Heart right ventricle (tissue), 16 donors: Measurements from ENCODE around the gene ZNF559. TPM values are rescaled to one million over a fixed set of nuclear protein-coding genes. Genes with fewer than 3 reads are reported as not detected.
"Not testable (repeated sequence)": the region's sequence is repeated elsewhere in the genome, so short reads cannot be mapped to it uniquely, and the experiment has no call there.

Source experiments
- ATAC-seq, 8 donors: fragments of 200-7000 bp; cut with Tn5 transposase; one replicate each; pipeline ENCODE4 v1.9.1; 2020; ENCODE audit warnings: mild to moderate bottlenecking in 8 of 8, moderate library complexity in 8 of 8, moderate number of reproducible peaks in 1 of 8
- DNase-seq, 2 donors: peaks; one replicate each; pipeline ENCODE4 v3.0.0-alpha.2; 2020
- H3K27ac ChIP-seq, 10 donors: fragments of 200-600 bp; sonication (generic) in 2 of 10; one replicate each; pipeline versions ENCODE4 v1.5.0 to v1.8.0; 2020 to 2022; ENCODE audit warnings: mild to moderate bottlenecking in 3 of 10
- H3K27me3 ChIP-seq, 7 donors: fragments of 200-600 bp; one replicate each; pipeline ENCODE4 v1.8.0; 2021 to 2022; ENCODE audit warnings: mild to moderate bottlenecking in 2 of 7
- H3K36me3 ChIP-seq, 9 donors: fragments of 200-600 bp; sonication (generic) in 1 of 9; one replicate each; pipeline versions ENCODE4 v1.5.0 to v1.8.0; 2020 to 2022; ENCODE audit warnings: mild to moderate bottlenecking in 2 of 9
- H3K4me1 ChIP-seq, 9 donors: fragments of 200-600 bp; sonication (generic) in 1 of 9; one replicate each; pipeline versions ENCODE4 v1.5.0 to v1.8.0; 2020 to 2022; ENCODE audit warnings: mild to moderate bottlenecking in 4 of 9
- H3K4me3 ChIP-seq, 10 donors: fragments of 200-600 bp; sonication (generic) in 2 of 10; one replicate each; pipeline versions ENCODE4 v1.5.0 to v1.8.0; 2020 to 2022; ENCODE audit warnings: mild to moderate bottlenecking in 7 of 10, moderate library complexity in 2 of 10
- H3K9me3 ChIP-seq, 11 donors: fragments of 200-600 bp in 10 of 11; sonication (generic) in 2 of 11; one replicate each; pipeline versions ENCODE4 v1.5.0 to v1.8.0; 2013 to 2022; ENCODE audit warnings: mild to moderate bottlenecking in 2 of 11, control low read depth in 1 of 11, moderate library complexity in 1 of 11
- WGBS, 2 donors: extraction: QIAGEN DNeasy Blood & Tissue Kit; methylation state at CpG; one replicate each; pipeline ENCODE4 v1.1.7; 2013; ENCODE audit warnings: inconsistent platforms in 1 of 2; 5-methylcytosine and 5-hydroxymethylcytosine counted together
- intact Hi-C, 10 donors: fragments of 100-400 bp; cut with DNase I; formaldehyde crosslinking; loops; one replicate each; pipeline versions ENCODE4 v1.11.1 to v1.14.2; 2022
- long read RNA-seq, 3 donors: library from polyadenylated mRNA; unstranded; transcript quantifications; one replicate each; pipeline ENCODE4 v2.0.0, GENCODE V29; 2020 to 2021
- polyA plus RNA-seq, 2 donors: library from polyadenylated mRNA; stranded (reverse); fragments of 200-250 nt; gene quantifications; one replicate each; pipeline ENCODE4 v1.2.3, GENCODE V29; 2013
- total RNA-seq, 10 donors: library from RNA; stranded (reverse); fragmentation: NEBNext Ultra II Directional in 3 of 10; extraction: Animal tissue kit (Norgen Biotek cat#: 25700) in 3 of 10; gene quantifications; one replicate each; pipeline versions ENCODE4 v1.2.1 to v1.2.4, GENCODE V29; 2021 to 2023
- TF ChIP-seq, protein P1 (sequence below), 9 donors: fragments of 200-600 bp; sonication (generic) in 2 of 9; IDR thresholded peaks; one replicate each; pipeline versions ENCODE4 v1.5.0 to v1.8.0; 2021 to 2022; ENCODE audit warnings: antibody characterized with exemption in 9 of 9, mild to moderate bottlenecking in 5 of 9, moderate library complexity in 1 of 9
- donor health status: Arrhythmogenic right ventricular cardiomyopathy.
- donor health status: ischemic (EF 13 %, LVEDD 7.1; RV severe dilation, severe dysfunction).
- donor health status: healthy with polysubstance abuse.
- donor health status: DM: no; HTN: yes; CAD: no.
- donor health status: DM: no; HTN: no; CAD: no.
- donor health status: ischemic (EF 25% LVEDD 6.9; RV normal size, moderate dysfunction).
- donor health status: ischemic (EF 25% LVEDD 5.7; RV mildly dilated, moderate dysfunction).
- donor health status: healthy.
- donor health status: DM: yes; HTN: yes; CAD: no.
- donor health status: Ischemic cardiomyopathy.
- donor health status: ischemic (EF 35%, LVEDD 5.7; RV mildly dilated, moderate dysfunction).
- donor health status: nonischemic (EF 11% LVEDD 7.7; RV severe dilation, severe dysfunction).
- donor health status: DM: yes; HTN: yes; CAD: no.
- donor health status: PGD.
- donor health status: ischemic (EF 29% LVEDD 5.4; RV normal size, mild dysfunction).
- donor health status: nonischemic (EF 23%, LVEDD 6.1; RV moderate dilation, normal function).

Gene ZNF559
- 10 to 100 TPM in 9 of 10 donors, 1 to 10 TPM in 1; 9.8 to 21.2 (median 17.5) TPM for total RNA-seq
- polyA plus RNA-seq: 10 to 100 TPM; 13.1 to 42.8 TPM
- long read RNA-seq, donor 1, partial matches to known transcripts: 2 of 12 reads
- long read RNA-seq, donor 1, other reads (novel, unspliced or antisense): 7 of 12 reads
- long read RNA-seq, donor 2, partial matches to known transcripts: 3 of 18 reads
- long read RNA-seq, donor 2, other reads (novel, unspliced or antisense): 10 of 18 reads
- long read RNA-seq, donor 3, full-length matches to known transcripts: 9 of 19 reads
- long read RNA-seq, donor 3, partial matches to known transcripts: 2 of 19 reads
- long read RNA-seq, donor 3, other reads (novel, unspliced or antisense): 8 of 19 reads

DNA sequence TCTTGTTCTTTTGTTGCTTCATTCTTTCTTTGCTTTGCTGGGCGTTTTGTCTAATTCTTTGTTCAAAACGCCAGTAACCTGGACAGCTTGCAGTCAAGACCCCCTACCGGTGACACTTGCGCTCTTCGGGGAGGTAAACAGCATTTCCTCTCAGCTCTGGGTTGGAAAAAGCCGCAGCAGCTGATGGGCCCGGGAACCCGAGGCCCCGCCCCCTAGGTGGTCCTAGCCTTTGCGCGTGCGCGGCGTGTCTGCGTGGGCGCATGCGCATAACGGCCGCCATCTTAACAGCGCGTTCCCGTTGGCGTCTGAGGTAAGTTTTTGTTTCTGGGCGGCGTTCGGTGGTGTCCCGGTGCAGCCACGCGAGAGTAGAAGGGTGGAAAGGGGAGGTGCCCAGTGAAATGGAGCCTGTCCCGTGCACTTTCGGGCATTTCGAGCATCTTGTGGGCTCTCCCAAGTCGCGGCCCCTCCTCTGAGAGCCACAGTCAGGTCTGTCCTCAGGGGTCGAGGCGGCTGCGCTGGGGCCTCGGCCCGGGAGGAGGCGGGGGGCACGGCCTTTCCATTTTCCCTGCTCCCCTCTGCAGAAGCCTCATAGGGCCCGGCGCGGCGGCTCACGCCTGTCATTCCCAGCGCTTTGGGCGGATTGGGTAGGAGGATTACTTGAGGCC lies at the start of gene ZNF559:
TSS of gene ZNF559 (plus strand) at position 261 of the 665 bp plus-strand sequence. CDS start 14,371 bp downstream, outside the sequence.
- peak; percentile 96 to 99 (median 98) for ATAC-seq
- Histone ChIP-seq H3K27ac (peak within 1 kb of the TSS; percentile 61 to 93 (median 90)), H3K9me3 (peaks cover 0 to 64% (median 26%) of the 10 kb centered on the region in 11 donors), H3K4me3 (peak within 1 kb of the TSS; percentile 57 to 92 (median 74)), H3K36me3 (peaks cover 0 to 41% (median 12%) of the 10 kb centered on the region in 9 donors), H3K4me1 (peaks cover 0 to 22% (median 6%) of the 10 kb centered on the region in 9 donors), H3K27me3 (no peaks in the 10 kb centered on the region)
- WGBS, 2 donors: 1% methylated on average over 48 of the region's 48 CpGs
- intact Hi-C loops: loop anchor here in 4 of 10 donors (1.0 to 10.0 kb wide), 5 partner anchors 15 to 862 kb away; partner anchors contain the start of genes ZNF266 (in 2 of the 4), ZNF121 (in 1 of the 4) and ZNF699 (in 1 of the 4)
- DNase-seq: peak; percentile 93 to 96
- TF ChIP-seq, protein P1, sequence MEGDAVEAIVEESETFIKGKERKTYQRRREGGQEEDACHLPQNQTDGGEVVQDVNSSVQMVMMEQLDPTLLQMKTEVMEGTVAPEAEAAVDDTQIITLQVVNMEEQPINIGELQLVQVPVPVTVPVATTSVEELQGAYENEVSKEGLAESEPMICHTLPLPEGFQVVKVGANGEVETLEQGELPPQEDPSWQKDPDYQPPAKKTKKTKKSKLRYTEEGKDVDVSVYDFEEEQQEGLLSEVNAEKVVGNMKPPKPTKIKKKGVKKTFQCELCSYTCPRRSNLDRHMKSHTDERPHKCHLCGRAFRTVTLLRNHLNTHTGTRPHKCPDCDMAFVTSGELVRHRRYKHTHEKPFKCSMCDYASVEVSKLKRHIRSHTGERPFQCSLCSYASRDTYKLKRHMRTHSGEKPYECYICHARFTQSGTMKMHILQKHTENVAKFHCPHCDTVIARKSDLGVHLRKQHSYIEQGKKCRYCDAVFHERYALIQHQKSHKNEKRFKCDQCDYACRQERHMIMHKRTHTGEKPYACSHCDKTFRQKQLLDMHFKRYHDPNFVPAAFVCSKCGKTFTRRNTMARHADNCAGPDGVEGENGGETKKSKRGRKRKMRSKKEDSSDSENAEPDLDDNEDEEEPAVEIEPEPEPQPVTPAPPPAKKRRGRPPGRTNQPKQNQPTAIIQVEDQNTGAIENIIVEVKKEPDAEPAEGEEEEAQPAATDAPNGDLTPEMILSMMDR (IDR thresholded peaks at IDR 0.05): peak in 7 of 9 donors; percentile 8 to 46 (median 26)

DNA sequence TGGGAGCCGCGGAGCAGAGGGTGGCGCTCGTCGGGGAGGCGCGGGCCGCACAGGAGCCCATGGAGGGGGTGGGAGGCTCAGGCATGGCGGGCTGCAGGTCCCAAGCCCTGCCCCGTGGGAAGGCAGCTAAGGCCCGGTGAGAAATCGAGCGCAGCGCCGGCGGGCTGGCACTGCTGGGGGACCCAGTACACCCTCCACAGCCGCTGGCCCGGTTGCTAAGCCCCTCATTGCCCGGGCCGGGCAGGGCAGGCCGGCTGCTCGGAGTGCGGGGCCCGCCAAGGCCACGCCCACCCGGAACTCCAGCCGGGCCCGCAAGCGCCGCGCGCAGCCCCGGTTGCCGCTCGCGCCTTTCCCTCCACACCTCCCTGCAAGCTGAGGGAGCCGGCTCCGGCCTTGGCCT lies 40.5 kb upstream of the ZNF559 start:
- H3K27ac ChIP-seq, H3K4me1 ChIP-seq, intact Hi-C loops, H3K36me3 ChIP-seq, DNase-seq, ATAC-seq: not testable (repeated sequence)
- H3K9me3 ChIP-seq: peaks cover 0 to 53% (median 9%) of the 10 kb centered on the region in 11 donors
- H3K27me3 ChIP-seq: peaks cover 0 to 14% (median 4%) of the 10 kb centered on the region in 7 donors
- WGBS, 2 donors: 11 to 13% methylated on average over 30 to 38 of the region's 38 CpGs
- H3K4me3 ChIP-seq: peak overlapping the region in 5 of 10 donors; percentile 17 to 38 (median 26)

DNA sequence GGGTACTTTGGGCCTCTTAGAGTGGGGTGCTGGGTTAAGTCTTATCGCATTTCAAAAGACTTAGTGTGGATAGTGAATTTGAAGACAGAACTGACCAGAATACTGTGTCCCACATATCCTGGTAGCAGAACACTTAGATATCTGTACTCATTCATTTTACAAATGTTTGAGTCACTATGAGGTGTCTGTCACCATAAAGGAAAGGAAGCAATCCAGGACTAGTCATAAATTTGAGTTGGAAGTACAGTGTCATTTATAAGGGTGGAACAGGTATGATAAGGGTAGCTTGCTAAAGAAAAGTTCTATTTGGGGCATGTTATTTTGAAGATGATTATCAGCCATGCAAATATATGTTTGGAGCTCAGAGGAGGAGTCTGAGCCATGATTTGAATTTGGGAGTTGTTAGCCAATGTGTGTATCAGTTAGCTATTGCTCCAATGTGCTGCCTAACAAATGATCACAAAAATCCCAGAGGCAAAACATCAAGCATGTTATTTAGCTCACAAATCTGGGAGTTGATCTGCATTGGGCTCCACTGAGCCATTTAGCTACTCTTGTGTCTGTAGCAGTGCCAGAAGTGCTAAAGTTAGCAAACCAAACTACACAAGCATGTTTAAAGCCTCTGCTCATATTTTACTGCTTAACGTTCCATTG lies 34.6 kb upstream of the ZNF559 start:
- Histone ChIP-seq H3K4me3 (no peak overlapping the region), H3K36me3 (peaks cover 0 to 61% (median 20%) of the 10 kb centered on the region in 9 donors), H3K27ac (no peak overlapping the region), H3K4me1 (no peaks in the 10 kb centered on the region), H3K27me3 (peaks cover 0 to 7% (median 0%) of the 10 kb centered on the region in 7 donors), H3K9me3 (peaks cover 0 to 99% (median 61%) of the 10 kb centered on the region in 11 donors)
- TF ChIP-seq, protein P1 (IDR thresholded peaks at IDR 0.05): no peak
- WGBS, 2 donors: 97% methylated on average over 2 of the region's 2 CpGs
- DNase-seq: no peak
- no peak for ATAC-seq
- intact Hi-C loops: no loop called here

DNA sequence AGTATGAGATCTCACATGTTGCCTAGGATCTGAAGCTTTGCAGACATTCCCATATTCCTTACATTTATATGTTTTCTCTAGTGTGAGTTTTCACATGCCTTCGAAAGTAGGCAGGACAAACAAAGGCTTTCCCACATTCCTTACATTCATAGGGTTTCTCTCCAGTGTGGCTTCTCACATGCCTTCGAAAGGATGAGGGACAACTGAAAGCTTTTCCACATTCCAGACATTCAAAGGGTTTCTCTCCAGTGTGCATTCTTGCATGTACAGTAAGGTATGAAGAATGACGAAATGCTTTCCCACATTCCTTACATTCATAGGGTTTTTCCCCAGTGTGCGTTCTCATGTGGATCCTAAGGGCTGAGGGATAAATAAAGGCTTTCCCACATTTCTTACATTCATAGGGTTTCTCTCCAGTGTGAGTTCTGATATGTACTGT lies 28.5 kb upstream of the ZNF559 start:
- Histone ChIP-seq H3K27me3 (no peaks in the 10 kb centered on the region), H3K4me3 (no peak overlapping the region), H3K27ac (no peak overlapping the region), H3K9me3 (peaks cover 11 to 100% (median 89%) of the 10 kb centered on the region in 11 donors), H3K4me1 (no peaks in the 10 kb centered on the region), H3K36me3 (peaks cover 15 to 98% (median 69%) of the 10 kb centered on the region in 9 donors)
- intact Hi-C loops: no loop called here
- ATAC-seq: no peak
- WGBS, 2 donors: 96 to 98% methylated on average over 4 of the region's 4 CpGs
- DNase-seq: no peak
- TF ChIP-seq, protein P1 (IDR thresholded peaks at IDR 0.05): no peak
